GM12872 (cell line): ENCODE data around the gene ELAC2.

Source experiments
- TF ChIP-seq, protein P1 (sequence below): IDR thresholded peaks from 3 replicates; pipeline ENCODE4 v1.5.1; 2011; ENCODE audit warnings: low read depth, mild to moderate bottlenecking, low read length, moderate library complexity; ENCODE audit not compliant: insufficient read depth

ELAC2 gene

DNA sequence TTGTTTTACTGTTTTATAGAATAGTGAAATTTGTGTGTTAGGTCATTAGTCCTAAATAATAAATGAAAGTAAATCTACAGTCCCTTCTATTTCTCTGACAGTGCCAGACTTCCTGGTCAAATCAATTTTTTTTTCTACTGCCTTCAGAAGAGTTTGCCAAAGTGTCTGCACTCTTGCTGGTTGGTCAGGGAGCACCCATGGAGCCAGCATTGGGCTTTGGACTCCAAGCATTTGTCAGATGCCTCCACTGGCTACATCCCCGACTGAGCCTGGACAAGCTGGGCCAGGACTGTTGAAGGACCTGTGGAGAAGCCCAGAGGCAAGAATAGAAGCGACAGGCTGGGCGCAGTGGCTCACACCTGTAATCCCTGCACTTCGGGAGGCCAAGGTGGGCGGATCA lies 53.7 kb downstream of the ELAC2 start:
- TF ChIP-seq, protein P1, sequence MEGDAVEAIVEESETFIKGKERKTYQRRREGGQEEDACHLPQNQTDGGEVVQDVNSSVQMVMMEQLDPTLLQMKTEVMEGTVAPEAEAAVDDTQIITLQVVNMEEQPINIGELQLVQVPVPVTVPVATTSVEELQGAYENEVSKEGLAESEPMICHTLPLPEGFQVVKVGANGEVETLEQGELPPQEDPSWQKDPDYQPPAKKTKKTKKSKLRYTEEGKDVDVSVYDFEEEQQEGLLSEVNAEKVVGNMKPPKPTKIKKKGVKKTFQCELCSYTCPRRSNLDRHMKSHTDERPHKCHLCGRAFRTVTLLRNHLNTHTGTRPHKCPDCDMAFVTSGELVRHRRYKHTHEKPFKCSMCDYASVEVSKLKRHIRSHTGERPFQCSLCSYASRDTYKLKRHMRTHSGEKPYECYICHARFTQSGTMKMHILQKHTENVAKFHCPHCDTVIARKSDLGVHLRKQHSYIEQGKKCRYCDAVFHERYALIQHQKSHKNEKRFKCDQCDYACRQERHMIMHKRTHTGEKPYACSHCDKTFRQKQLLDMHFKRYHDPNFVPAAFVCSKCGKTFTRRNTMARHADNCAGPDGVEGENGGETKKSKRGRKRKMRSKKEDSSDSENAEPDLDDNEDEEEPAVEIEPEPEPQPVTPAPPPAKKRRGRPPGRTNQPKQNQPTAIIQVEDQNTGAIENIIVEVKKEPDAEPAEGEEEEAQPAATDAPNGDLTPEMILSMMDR: no peak

DNA sequence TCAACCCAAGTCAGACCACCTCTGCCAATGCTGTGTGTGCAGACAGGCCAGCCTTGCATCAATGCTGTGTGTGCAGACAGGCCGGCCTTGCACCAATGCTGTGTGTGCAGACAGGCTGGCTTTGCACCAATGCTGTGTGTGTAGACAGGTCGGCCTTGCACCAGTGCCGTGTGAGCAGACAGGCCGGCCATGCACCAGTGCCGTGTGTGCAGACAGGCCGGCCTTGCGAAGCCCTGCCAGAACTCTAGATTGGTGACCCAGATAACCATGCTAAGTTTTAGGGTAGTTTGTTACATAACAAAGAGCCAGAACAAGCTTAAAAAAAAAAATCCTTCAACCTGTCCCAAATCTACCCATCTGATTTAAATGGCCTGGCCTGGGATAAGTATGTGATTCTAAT lies 54.3 kb downstream of the ELAC2 start:
- TF ChIP-seq, protein P1: no peak

DNA sequence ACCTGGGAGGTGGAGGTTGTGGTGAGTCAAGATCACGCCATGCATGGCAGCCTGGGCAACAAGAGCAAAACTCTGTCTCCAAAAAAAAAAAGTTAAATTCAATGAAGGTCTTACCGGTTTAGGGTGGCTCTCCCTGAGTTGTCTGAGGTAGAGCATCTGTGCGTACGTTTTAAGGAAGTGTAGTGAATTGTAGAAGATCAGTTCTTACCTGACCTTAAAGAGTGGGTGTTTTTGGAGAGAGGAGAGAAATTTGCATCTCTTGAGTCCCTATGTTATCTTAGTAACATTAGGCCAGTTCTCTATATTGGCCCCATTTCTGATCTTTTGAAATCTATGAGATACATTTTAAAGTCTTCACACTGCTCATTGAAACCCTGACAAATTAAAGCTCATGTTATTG lies 56.2 kb downstream of the ELAC2 start:
- TF ChIP-seq, protein P1: no peak

DNA sequence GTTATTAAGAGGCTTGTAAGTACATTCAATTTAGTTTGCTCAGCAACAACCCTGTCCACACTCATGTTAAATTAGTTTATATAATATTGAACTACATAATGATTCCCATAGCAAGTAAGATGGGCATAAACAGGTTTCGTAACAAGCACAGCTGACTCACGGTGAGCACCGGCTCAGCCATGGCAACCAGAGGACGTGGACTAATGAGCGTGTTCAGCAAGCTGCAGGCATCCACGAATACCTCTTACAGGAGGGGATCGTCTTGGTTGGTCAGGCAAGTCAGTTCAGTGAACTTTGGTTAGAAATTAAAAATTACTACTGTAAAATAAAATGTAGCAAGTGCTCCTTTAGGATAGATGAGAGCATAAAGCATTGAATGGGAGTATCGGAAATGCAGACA lies 58.4 kb downstream of the ELAC2 start:
- TF ChIP-seq, protein P1: no peak

DNA sequence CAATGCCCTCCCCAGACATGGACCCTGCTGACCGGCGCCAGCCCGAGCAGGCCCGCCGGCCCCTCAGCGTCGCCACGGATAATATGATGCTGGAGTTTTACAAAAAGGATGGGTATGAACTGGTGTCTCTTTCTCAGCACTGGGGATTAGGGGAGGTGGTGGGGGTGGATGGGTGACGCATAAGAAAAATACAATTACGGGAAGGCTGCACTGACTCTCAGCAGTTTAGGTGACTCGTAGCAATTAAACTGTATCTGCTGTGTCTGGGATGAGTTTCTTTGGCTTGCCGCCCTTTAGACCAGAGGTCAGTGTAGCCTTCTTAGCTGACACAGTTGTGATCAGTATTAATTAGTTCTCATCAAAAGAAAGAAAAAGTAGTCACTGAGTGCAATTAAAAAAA lies 59.0 kb downstream of the ELAC2 start:
- TF ChIP-seq, protein P1: no peak

DNA sequence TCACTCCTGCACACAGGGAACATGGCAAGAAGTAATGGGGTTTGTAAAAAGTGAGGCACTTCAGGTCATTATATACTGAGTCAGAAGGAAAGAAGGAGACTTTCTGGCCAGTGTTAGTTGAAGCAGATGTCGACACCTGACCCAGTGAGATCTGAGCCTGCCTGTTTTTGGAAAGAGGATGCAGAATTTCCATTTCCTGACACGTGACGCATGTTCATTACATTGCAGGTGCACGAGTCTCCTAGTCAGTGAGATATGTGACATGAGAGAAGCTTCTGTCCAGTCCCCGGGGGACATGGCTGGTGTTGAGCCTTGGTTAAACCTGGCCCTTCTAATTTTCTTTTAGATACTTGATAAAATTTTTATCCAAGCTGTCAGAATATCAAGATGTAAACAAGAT lies 62.3 kb downstream of the ELAC2 start:
- TF ChIP-seq, protein P1: no peak

DNA sequence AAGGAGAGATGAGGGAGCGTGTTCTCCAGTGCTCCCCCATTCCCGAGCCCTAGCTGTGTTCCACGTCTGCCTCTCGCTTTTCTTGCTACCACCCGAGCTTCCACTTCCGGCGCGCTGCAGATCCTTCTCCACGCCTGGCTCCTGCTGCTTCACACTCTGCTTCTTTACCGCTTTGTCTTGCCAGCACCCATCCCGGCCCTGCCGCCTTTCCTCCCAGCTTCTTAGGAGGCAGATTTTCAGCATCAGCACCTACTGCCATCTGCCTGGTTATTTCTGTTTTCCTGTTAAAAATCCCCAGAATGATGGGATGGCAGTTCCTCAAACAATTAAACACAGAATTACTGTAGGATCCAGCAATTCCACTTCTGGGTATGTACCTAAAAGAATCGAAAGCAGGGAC lies 64.7 kb downstream of the ELAC2 start:
- TF ChIP-seq, protein P1: no peak

DNA sequence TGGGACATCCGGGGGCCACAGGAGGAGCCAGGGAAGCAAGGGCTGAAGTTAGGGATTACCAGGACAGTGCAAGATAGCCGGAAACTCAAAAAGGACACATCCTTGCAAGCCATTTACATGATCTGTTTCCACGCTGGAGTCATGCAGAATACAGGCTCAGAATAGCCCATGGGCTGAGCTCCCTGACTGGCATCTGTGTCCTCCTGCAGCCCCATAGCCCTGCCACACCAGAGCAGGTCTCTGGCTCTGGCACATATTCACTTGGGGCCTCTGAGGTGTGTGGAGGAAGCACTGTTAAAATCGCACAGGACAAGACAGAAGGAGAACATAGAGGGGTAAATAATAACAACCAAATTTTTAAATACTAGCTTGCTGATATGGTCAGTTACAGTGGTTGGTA lies 65.8 kb downstream of the ELAC2 start:
- TF ChIP-seq, protein P1: no peak
